HL-60 (cell line): Measurements from ENCODE around the gene ITPA.

ENCODE experiments used
- DNase-seq, 2 experiments: peaks; one replicate each; pipeline ENCODE4 v3.0.0-alpha.2; 2010 to 2020; ENCODE audit warnings: low read depth in 1 of 2, low spot score in 1 of 2
- H3K27ac ChIP-seq: fragments of 250-450 bp; sonication (Bioruptor Pico); replicated peaks from 2 replicates; pipeline ENCODE4 v1.5.1; 2020; ENCODE audit warnings: mild to moderate bottlenecking, moderate library complexity
- H3K27me3 ChIP-seq: fragments of 250-450 bp; sonication (Bioruptor Pico); 2 replicates; pipeline ENCODE4 v1.5.1; 2021; ENCODE audit warnings: mild to moderate bottlenecking, moderate library complexity; ENCODE audit not compliant: insufficient read depth, poor library complexity, severe bottlenecking
- H3K4me3 ChIP-seq: replicated peaks from 2 replicates; pipeline ENCODE4 v1.5.1; 2011; ENCODE audit warnings: mild to moderate bottlenecking, control low read depth, low read length; ENCODE audit not compliant: insufficient read depth
- GABPA ChIP-seq: IDR thresholded peaks from 2 replicates; pipeline ENCODE4 v1.6.1; 2012; ENCODE audit warnings: low read depth
- POLR2AphosphoS5 ChIP-seq: IDR thresholded peaks from 2 replicates; pipeline ENCODE4 v1.6.1; 2012; ENCODE audit warnings: low read depth
- REST ChIP-seq: IDR thresholded peaks from 2 replicates; pipeline ENCODE4 v1.6.1; 2012; ENCODE audit warnings: low read depth; ENCODE audit not compliant: insufficient replicate concordance
- SPI1 ChIP-seq: IDR thresholded peaks from 2 replicates; pipeline ENCODE4 v1.6.1; 2012; ENCODE audit warnings: low read depth, mild to moderate bottlenecking, borderline replicate concordance
- TF ChIP-seq, protein P1 (sequence below): IDR thresholded peaks from one replicate; pipeline ENCODE4 v1.5.1; 2011; ENCODE audit warnings: low read length, control low read depth, inconsistent platforms; ENCODE audit not compliant: insufficient read depth

ITPA gene

DNA sequence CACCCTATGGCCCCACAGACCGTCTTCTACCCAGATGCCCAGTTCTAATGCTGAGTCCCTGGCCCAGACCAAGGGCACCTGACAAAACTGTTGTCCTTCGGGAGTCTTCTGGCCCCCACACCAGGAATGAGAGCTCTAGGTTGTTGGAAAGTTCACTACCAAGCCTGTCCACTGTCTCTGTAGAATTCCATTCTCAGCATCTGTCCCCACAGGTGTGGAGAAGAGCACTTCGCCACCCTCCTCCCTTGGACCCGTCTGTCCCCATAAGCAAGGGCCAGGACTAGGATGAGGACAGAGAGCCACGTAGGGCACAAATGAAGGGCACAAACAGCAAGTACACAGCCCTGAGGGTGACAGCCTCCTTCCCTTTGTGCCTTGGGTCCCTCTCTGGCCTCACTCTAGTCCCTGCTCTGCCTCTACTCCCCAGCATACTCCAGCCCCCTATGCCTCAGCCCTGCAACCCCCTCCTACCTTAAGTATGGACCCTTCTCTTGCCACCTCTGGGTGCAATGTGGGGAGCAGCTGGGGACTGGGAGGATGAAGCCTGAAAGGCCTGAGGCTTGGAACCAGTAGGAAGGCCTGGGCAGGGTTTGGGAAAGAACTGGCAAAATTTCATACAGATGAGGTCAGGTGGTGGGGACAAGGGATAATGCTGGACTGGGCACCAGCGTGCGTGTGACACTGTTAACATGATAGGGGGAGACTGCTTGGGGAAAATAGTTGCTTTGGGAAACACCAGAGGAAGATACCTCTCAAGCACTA is 40.3 kb upstream of the ITPA start:
- no peak overlapping the region for H3K4me3 ChIP-seq
- peaks cover 13% of the 10 kb centered on the region for H3K27me3 ChIP-seq
- DNase-seq, result no peak
- no peak overlapping the region for H3K27ac ChIP-seq
- TF ChIP-seq GABPA (no peak), POLR2AphosphoS5 (no peak), SPI1 (no peak), REST (no peak)
- TF ChIP-seq, protein P1, sequence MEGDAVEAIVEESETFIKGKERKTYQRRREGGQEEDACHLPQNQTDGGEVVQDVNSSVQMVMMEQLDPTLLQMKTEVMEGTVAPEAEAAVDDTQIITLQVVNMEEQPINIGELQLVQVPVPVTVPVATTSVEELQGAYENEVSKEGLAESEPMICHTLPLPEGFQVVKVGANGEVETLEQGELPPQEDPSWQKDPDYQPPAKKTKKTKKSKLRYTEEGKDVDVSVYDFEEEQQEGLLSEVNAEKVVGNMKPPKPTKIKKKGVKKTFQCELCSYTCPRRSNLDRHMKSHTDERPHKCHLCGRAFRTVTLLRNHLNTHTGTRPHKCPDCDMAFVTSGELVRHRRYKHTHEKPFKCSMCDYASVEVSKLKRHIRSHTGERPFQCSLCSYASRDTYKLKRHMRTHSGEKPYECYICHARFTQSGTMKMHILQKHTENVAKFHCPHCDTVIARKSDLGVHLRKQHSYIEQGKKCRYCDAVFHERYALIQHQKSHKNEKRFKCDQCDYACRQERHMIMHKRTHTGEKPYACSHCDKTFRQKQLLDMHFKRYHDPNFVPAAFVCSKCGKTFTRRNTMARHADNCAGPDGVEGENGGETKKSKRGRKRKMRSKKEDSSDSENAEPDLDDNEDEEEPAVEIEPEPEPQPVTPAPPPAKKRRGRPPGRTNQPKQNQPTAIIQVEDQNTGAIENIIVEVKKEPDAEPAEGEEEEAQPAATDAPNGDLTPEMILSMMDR, result no peak

DNA sequence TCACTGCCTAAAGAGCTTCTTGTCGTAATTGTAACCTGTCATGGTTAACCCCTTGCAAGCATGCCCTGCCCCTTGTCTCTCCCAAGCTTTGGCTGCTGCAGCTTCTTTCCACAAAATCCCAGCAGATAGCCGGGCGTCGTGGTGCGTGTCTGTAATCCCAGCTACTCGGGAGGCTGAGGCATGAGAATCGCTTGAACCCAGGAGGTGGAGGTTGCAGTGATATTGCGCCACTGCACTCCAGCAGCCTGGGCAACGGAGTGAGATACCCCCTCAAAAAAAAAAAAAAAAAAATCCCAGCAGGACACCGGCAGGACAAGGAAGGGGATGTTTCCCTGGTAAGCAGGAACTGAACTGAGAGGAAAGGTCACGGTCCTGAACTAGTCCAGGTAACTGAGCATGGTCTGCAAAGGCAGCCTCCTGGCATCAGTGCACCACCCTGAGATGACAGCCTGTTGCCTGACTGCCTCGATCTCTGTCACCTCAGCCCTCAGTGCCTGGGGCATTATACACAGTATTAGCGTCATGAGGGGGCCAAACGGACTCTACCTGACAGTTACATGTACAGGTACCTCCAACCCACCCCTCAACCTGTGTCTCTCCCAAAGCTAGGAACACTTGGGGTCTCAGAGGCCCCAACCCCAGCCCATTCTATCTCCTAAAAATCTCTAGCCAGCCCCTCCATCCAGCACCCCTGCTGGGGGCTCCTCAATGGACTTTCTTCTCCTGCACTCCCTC is 37.7 kb upstream of the ITPA start:
- Histone ChIP-seq H3K4me3 (no peak overlapping the region), H3K27ac (no peak overlapping the region), H3K27me3 (peaks cover 18% of the 10 kb centered on the region)
- TF ChIP-seq, protein P1, result no peak
- TF ChIP-seq POLR2AphosphoS5, result no peak
- TF ChIP-seq REST, result no peak
- TF ChIP-seq GABPA, result no peak
- no peak for TF ChIP-seq SPI1
- no peak for DNase-seq

GRCh38 chr20:3172126-3172932 is 37.0 kb upstream of the ITPA start:
- Histone ChIP-seq H3K27me3 (peaks cover 15% of the 10 kb centered on the region), H3K4me3 (no peak overlapping the region), H3K27ac (no peak overlapping the region)
- no peak for DNase-seq
- TF ChIP-seq, protein P1, result no peak
- TF ChIP-seq GABPA, result no peak
- TF ChIP-seq REST, result no peak
- TF ChIP-seq POLR2AphosphoS5, result no peak
- no peak for TF ChIP-seq SPI1
